ENCODE data around the gene STAT6. TPM values are rescaled to one million over a fixed set of nuclear protein-coding genes. Genes with fewer than 3 reads are reported as not detected.

Gene STAT6
- total RNA-seq: 104 and 110 TPM in 2 replicates

GRCh38 chr12:57111031-57111734, at the start of gene STAT6:
TSS of gene STAT6 (minus strand) at chr12:57111362. CDS start at chr12:57108278, 3,084 bp downstream.

GRCh38 chr12:57146961-57147944, 36.1 kb upstream of the STAT6 start, which contains the start of gene LRP1-AS:
TSS of gene LRP1-AS (minus strand) at chr12:57147619.

GRCh38 chr12:57127726-57128518, 16.8 kb upstream of the STAT6 start, which contains the start of gene LRP1:
TSS of gene LRP1 (plus strand) at chr12:57128483. CDS start at chr12:57128965, 482 bp downstream.

GRCh38 chr12:57088354-57089270, 22.6 kb downstream of the STAT6 start, which contains the start of gene NAB2:
TSS of gene NAB2 (plus strand) at chr12:57089114. CDS start at chr12:57089272, 158 bp downstream.

GRCh38 chr12:57078519-57079404, 32.4 kb downstream of the STAT6 start, which contains the start of gene NEMP1:
TSS of gene NEMP1 (minus strand) at chr12:57078791. CDS start at chr12:57078745, 46 bp downstream.

GRCh38 chr12:57049890-57050289, 61.3 kb downstream of the STAT6 start, which contains the start of gene MYO1A:
TSS of gene MYO1A (minus strand) at chr12:57050129. CDS start at chr12:57048323, 1,806 bp downstream.

Other genes with a start within 250 kb of the STAT6 start
- not detected in 2 replicates for gene SDR9C7, start 177.0 kb downstream of the STAT6 start, total RNA-seq
- gene RDH16, start 153.8 kb downstream of the STAT6 start, total RNA-seq: 0.13 and 0.17 TPM in 2 replicates
- 4.5 and 5.9 TPM in 2 replicates for gene ZBTB39, start 104.8 kb downstream of the STAT6 start, total RNA-seq
- not detected in 2 replicates for gene TAC3, start 94.8 kb downstream of the STAT6 start, total RNA-seq
- gene MYO1A, start 61.2 kb downstream of the STAT6 start, total RNA-seq: under 0.01 and 0.53 TPM in 2 replicates
- gene NEMP1, start 32.6 kb downstream of the STAT6 start, total RNA-seq: 6.6 and 9.9 TPM in 2 replicates
- gene NAB2, start 22.2 kb downstream of the STAT6 start, total RNA-seq: 47.2 and 51.8 TPM in 2 replicates
- 1,272 and 1,561 TPM in 2 replicates for gene LRP1, start 17.1 kb upstream of the STAT6 start, total RNA-seq
- gene LRP1-AS, start 36.3 kb upstream of the STAT6 start, total RNA-seq: 0.20 TPM in 1 of 2 replicates, not detected in the other
- 28.2 and 49.1 TPM in 2 replicates for gene NXPH4, start 105.4 kb upstream of the STAT6 start, total RNA-seq
- gene SHMT2, start 118.3 kb upstream of the STAT6 start, total RNA-seq: 235 and 319 TPM in 2 replicates
- gene STAC3, start 139.8 kb upstream of the STAT6 start, total RNA-seq: 0.26 and 0.33 TPM in 2 replicates

Measured in smooth muscle cell of the pulmonary artery (primary cell).